HG03060 (cell line): ENCODE measurements around the gene SRRM2.

Experiments used
- ATAC-seq: cut with Tn5 transposase; IDR thresholded peaks from one replicate; pipeline ENCODE4 v1.9.1; 2021; ENCODE audit warnings: low read depth, moderate number of reproducible peaks; ENCODE audit not compliant: unreplicated experiment

SRRM2 gene

DNA sequence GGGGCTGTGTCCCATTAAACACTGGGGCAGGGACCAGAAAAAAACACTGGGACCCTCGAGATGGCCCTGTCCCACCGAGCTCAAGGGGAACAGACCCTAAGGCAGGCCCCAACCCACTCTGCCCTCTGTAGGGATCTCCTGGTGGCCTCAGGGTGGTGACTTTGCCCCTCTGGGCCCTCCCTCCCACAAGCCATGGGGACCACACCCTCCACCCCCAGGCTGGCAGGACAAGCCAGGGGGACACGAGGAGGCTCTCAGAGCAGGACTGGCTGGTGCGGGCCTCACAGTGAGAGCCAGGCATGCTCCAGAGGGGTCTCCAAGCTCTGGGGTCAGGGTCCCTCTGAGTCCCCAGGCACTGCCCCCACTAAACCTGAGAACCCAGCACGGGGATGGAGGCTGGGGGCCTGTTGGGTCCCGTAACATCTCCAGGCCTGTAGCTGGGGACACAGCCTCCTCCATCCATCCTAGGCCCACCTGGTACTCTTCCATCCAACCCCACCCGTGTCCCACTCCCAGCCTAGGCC lies 14.5 kb upstream of the SRRM2 start:
- no peak for ATAC-seq

DNA sequence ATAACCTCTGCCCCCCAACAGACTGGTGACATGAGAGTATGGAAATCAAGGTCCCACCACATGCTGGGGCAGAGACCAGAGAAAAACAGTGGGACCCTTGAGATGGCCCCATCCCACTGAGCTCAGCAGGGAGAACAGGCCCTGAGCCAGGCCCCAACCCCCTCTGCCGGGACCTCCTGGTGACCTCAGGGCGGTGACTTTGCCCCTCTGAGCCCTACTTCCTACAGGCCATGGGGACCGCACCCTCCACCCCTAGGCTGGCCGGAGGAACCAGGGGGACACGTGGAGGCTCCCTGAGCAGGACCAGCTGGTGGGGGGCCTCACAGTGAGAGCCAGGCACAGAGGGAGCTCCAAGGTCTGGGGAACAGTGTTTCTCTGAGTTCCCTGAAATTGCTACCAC lies 13.8 kb upstream of the SRRM2 start:
- ATAC-seq = no peak

DNA sequence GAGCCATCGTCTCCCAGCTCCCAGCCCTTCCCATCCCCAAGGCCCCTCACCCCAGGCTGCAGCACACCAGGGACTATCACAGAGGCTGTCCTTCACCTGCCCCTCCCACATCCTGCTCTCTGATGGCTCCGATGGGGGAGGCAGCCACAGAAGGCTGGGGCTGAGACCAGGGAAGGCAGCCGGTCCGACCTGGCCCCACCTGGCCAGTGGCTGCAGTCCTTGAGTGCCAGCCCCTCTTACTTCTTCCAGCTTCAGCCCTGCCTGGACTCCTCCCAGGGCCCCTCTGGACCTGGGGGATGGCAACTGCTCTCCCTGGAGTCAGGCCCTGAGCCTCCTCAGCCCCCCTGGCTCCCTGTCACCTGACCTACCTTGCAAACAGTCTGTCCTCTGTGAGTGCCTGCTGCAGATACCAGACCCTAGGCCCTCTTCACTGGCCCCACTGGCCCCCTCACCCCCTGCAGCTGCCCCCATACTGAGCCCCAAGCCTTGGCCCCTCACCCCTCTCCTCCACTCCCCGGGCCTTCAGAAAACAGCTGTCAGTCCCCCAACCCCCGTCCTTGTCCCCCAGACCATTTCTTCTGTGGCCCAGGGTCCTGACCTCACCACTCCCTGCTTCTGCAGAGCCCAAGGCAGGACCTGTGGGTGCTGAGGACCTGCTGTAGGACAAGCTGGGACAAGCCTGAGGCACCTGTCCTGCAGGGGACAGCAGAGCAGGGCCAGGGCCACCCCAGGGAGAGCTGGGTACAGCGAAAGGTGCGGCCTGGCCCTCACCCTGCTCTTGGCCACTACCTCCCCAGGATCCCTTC lies 12.6 kb upstream of the SRRM2 start:
- ATAC-seq = no peak

DNA sequence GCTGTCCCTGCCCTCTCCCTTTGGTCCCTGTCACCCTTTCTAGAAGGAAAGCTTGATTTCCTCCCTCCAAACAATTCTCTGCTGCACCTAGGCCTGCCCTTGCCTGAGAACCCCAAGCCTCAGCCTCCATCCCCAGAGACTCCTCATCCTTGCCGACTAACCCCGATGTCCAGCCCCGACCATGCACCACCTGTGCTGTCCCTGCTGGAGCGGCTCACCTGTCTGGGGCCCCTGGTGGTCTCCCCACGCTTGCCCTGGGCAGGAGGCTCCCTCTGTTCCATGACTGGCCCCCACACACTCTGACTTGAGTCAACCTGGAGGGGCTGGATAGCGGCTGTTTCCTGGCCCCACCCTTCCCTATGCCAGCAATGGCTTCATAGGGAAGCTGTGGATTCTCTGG lies 12.0 kb upstream of the SRRM2 start:
- no peak for ATAC-seq

DNA sequence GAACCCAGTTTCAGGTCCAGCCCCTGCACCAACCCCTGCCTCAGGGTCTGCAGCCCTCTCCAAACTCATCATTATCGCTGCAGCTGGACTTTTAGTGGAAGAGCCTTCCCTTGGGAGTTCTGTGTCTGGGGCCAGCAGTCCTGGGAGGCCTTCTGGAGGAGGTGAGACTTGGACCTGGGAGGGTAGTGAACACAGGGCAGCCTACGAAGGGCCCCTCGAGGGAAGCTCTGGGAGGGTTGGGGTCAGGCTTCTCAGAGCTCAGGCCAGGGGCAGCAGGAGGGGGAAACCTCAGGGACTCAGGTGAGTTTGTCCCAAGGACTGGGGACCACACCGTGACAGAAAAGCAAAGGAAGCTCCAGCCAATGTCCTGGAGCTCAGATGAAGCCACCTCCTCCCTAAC lies 11.3 kb upstream of the SRRM2 start:
- ATAC-seq = no peak

DNA sequence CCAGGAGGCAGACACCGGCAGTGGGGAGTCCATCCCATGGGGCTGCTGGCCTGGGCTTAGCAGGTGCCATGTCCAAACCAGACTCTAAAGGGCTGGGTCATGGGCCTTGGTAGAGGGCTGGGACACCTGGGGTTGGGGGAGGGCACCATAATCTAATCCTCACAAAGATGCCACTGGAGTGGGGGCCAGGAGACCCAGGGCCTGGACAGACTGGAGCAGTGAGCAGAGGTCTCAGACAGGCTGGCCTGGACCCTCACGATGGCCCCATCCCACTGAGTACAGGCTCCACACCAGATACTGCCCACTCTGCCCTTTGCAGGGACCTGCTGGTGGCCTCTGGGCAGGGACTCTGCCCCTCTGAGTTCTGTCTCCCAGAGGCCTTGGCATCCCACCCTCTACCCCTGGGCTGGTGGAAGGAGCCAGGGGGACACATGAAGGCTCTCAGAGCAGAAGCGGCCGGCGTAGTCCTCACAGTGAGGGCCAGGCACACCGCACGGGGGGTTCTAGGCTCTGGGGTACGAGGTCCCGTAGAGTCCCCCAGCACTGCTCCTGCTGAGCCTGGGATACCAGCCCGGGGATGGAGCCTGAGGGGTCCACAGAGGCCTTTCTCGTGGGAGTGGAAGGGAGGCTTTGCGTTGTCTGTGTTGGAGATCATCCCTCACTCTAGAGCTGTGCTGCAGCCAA lies 10.0 kb upstream of the SRRM2 start:
- ATAC-seq = no peak

DNA sequence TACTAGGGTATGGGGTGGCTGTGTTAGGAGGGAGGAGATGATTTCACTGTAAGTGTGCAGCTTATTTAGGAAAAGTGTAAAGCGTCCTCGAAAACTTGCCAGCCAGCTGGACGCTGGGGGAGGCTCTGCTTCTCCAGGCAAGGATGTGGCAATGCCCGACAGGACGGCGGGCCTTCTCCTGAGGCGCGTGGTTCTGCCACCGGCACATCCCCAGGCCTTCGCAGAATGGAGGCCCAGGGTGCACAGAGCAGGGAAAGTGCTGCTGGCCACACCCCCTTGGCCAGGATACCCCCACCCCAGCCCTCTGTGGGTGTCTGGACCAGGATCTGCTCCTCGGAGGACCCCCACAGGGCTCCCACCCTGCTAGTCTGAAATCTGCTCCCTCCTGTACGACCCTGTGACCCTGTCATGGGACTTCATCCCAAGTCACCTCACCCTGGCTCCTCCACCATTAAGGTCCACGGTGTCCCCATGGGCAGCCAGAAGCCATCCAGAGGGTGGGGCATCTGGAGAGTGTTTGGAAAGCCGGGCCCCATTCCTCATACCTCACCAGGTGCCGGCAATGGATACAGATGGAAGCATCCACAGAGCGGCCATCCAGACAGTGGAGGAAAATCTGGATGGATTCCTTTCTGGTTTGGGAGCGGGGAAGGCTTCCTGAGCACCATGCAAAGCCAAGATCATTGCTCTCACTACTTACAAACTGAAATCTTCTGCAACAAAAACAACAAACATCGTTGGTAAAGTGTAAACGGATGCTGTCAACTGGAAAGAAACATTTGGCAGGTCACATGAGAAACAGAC lies 9.2 kb upstream of the SRRM2 start:
- no peak for ATAC-seq

DNA sequence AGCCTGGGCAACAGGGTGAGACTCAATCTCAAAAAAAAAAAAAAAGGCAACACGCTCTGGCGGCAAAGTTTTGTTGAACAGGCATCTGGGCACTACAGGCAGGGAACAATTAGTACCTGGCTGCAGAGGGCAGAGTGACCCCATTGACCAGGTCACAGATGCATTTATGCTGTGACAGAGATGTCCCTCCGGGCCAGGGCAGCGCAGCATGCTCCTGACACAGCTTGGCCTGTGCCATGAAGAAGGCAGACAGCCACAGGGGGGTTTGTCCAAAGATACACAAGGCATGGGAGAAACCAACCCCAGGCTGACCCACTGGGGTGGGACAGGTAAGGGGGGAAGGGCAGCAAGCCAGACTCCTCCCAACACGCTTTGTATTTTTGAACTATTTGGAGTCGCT lies 7.7 kb upstream of the SRRM2 start:
- no peak for ATAC-seq

DNA sequence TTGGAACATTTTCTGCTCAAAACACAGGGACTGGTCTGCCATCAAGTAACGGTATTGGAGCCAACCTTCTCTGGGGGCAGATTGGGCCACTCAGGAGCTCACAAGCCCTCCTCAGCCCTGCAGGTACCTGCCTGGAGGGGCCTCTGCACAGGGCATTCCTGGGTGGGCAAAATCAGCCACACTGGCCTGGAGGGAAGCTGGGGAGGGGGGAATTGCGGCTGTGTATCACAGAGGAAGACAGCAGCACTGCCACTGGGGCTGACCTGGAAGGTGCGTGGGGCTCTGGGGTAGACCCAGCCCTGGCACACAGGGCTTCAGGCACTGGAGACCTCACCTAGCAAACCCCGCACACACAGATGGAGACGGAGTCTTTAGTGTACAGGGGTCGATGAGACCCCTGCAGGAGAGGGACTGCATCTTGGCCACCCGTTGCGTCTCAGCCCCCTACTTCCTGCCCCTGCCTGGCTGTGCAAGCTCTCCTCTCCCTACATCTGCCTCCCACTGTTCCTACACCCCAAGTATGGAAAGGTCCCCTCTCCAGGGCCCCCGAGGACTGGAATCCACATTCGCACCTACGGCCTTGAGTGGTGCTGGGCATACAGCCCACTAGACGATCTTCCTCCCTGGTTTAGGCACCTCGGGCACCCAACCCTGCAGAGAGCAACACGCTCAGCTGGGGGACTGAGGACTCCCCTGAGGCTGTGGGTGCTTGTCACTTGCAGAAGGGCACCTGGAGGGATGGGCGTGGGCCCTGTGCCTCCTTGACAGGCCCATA lies 7.1 kb upstream of the SRRM2 start:
- no peak for ATAC-seq

DNA sequence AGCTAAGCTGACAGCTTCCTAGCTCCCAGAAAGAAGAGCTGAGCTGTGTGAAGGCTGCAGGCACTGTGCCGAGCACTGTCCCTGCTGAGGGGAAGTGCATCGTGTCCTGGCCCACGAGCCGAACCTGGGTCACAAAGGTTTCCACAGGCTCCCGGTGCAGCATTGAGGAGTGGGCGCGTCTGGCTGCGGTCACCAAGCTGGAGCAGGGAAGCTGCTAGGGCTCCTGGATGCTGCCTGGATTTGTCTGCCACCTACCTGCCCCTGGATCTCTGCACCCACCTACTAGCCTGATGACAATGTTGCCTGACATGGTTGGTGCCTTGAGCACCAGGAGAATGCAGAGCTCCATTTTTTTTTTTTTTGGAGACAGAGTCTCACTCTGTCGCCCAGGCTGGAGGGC lies 6.5 kb upstream of the SRRM2 start:
- ATAC-seq = no peak

DNA sequence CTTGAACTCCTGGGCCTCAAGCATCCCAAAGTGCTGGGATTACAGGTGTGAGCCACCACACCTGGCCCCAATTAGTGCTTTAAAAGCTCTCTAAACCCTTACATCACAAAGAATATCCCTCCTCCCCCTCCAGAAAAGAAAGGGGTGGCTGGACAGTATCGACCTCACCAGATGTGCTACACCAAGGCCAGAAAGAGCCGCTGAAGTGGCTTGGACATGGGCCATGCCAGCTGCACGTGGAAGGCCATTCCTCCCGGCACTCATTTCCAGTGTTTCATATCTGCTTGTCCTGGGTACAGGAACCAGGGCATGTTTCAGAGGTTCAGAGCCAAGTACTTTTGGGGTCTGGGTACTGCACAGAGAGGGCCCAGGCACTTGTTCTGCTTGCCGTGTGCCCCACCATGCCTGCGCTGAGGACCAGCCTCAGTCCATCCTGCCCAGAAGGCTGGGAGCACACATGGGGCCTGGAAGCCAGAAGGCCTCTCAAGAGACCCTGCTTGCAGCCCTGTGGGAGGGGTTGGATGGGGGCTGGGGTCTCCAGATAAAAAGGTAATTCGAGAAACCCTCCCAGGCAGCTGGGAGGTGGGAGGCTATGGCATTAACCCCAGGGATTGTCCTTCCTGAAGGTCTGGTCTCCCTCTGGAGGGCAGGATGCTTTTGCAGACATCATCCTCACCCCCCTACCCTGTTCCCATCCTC lies 3.5 kb upstream of the SRRM2 start:
- ATAC-seq = no peak

DNA sequence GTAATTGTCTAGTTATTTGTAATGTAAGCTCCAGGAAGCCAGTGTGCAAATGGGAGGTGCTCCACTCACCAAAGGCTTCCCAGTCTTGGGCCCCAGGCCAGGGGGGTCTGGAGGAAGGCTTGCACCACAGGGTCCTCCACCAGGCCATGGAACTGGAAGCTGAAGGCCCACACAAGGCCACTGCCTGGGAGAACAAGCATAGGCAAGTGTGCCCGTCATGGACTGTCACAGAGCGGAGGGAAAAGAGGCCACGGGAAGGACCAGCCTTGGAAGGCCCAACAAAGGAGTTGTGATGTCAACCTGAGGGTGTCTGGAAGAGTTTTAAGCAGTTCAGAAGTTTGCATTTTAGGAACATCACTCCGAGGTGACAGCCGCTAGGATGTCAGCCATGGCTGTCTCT lies 3.0 kb upstream of the SRRM2 start:
- no peak for ATAC-seq

DNA sequence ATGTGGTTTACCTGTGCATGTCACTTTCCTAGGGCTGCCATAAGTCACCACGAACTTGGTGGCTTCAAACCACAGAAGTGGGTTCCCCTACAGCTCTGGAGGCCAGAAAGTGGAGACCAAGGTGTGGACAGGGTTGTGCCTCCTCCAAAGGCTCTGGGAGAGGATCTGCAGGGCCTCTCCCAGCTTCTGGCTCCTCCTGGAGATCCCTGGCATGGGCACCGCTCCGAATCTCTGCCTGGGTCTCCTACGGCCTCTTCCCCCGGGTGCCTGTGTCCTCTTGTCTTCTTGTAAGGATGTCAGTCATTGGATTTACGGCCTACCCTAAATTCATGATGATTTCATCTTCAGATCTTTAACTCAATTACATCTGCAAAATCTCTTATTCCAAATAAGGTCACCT lies 2.5 kb upstream of the SRRM2 start:
- ATAC-seq = no peak

DNA sequence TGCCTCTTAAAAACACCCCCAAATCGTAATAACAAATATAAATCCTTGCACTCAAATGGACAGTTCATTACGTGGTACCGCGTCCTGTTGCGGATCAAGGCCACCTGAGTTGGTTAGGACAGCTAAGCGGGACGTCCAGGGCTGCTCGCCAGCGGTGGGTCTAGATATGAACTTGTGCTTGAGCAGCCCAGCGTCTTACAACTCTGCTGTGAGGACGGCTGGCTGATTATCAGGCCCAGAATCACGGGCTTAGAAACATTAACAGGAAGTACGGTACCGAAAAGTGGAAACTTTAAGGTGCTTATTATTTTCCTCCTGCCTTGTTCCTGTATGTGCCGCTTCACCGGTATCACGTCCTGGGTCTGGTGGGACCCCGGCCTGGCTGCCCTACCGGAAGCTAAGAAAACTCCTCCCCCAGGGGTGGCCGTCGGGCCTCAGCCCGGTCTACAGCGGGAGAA lies 832 bp upstream of the SRRM2 start:
- ATAC-seq = peak; percentile 18

DNA sequence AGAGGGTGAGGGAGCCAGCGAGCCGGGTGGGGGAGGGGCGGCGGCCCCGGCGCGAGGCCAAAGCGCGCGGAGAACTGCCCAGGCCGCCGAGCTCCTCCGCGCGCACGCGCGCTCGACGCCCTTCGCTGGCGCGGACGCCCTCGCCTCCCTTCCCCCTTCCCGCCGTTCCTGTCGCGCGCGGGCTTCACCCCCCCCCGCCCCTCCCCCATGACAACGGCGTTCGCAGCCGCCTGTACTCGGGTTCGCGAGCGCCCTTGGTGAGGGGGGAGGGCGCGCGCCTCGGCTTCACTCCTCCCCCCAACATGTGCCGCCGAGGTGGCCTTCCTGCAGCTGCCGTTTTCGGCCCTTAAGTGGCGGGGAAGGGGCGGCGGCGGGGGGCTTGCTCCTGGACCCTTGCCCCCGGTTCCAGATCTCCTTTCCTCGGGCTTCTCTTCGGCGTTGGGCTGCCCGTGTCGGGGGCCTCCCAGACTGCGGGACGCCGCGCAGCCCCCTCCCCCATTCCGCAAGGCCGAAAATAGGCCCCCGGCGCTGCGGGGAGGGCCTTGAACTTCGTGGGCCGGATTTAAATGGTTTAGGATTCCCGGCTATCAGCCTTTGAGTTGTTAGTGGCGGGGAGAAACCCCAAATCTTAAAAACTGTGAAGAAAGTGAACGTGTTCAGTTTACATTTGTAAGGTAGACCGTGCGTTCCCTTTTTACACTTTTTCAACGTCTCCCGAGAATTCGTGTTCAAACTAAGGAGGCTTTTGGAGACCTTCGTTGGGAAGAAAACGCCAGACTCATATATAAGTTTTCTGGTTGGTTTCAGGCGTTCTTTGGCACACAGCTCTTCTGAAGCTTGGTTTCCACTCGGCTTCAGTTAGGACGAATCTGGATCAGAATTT lies 653 bp downstream of the SRRM2 start:
- no peak for ATAC-seq

DNA sequence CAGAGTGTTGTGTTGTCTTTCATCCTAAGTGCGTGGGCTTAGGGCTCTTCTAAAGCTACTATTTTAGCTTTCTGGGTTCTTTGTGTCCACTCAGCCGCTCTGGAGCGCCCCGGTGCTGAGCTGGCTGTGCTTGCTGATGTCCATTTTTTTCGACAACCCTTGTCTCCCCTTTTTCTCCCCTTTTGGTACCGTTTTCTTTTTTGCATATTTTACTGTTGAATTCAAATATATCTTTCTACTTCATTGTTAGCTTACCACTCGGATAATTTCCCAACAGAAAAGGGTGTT lies 1.2 kb downstream of the SRRM2 start:
- no peak for ATAC-seq

DNA sequence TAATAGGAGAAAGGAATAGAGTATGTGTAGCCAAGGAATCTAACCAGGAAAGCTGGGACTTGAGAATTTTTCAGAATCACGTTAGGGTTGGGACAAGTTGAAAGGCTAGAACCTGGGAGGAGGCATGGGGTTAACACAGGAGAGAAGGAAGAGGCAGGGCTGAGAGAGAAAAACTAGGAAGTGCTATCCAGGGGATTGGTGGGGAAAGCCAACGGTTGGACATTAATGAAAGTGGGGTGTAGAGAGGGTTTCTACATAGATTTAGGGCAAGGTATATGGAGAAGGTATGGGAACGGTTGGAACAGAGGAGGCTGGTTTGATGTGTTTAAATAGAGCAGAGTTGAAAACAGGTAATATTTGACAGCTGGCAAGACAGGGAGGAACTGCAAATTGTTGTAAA lies 2.7 kb downstream of the SRRM2 start:
- no peak for ATAC-seq

DNA sequence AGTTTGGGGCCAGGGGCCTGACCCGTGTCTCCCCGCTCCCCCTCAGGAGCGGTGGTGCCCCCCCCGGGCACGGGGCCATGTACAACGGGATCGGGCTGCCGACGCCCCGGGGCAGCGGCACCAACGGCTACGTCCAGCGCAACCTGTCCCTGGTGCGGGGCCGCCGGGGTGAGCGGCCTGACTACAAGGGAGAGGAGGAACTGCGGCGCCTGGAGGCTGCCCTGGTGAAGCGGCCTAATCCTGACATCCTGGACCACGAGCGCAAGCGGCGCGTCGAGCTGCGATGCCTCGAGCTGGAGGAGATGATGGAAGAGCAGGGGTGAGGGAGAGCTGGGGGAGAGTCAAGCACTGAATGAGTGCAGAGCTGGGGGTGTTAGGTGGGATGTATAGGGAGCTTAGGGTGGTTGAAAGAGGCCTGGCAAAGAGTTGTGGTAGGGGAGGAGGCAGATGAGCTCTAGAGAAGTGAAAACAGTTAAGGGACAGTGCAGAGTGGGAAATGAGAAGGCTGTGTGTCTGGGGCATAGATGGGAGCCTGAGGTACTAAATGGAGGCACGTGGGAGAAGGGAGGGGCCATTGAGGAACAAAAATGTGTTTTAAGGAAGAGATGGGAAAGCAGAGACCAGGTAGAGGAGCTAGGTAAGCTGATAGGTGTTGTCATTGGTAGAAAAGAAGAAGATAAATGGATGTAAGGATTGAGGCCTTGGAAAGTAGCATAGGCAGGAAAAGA lies 4.0 kb downstream of the SRRM2 start:
- ATAC-seq = no peak
